Stimulated activated CD8-positive, alpha-beta memory T cell treated with anti-CD3 and anti-CD28 coated beads, Interleukin-4, amount 100 ng/mL, for 48 hours (primary cell): ENCODE data around the gene ANXA5.

Experiments
- DNase-seq: peaks from one replicate; pipeline ENCODE4 v3.0.0-alpha.2; 2020

The ANXA5 gene

DNA sequence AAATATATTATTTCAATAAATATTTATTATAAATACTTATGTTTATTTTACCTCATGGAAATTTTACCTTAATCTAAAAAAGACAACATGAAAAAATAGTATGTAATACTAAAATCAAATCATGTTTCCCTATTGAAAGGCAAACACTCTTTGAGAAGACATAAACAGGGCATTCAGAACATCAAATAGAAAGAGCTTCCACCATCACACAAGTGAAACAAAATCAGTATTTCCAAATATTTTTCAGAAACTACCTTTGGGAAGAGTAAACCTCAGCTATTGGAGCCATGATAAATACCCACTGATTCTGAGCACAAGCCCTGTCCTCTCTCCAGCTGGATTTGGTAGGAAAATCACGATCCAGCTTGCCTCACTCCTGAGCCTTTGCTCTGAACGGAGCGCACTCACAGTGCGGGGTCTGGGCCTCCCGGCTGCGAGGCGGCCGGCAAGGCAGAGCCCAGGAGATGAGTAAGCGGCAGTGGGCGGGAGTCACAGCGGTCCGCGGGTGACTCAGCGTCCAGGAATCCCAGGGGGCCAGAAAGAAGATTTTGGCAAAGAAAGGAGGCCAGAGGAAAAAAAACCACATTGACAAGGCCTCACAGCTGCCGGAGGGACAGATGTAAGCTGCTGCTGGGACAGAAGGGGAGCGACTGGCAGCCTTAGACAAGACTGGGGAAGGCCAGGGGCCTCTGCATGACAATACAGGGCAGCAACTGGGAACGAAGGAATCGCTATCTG, 14.7 kb upstream of the ANXA5 start:
- peak; percentile 75 for DNase-seq

DNA sequence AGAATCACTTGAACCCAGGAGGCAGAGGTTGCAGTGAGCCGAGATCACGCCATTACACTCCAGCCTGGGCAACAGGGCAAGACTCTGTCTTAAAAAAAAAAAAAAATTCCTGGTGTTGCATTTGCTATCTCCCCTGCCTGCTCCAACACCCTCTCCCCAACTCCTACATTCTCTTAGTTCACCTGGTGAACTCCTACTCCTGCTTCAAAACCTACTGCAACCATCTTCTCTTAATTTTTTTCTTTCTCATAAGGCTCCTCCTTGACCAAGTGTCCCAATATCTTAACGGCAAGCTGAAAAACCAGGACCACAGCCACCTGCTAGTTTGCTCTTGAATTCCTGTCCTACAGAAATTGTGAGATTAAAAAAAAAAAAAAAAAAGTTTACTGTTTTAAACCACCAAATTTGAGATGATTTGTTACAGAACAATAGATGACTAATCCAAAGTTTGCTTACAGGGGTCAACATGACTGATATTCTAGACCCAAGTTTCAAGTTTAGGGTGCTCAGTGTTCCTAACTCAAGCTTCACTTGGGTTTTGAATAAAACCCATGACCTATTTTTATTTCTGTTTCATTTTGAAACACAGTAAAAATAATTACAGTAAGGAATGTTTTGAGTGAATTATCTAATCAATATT, 13.1 kb upstream of the ANXA5 start:
- no peak for DNase-seq

DNA sequence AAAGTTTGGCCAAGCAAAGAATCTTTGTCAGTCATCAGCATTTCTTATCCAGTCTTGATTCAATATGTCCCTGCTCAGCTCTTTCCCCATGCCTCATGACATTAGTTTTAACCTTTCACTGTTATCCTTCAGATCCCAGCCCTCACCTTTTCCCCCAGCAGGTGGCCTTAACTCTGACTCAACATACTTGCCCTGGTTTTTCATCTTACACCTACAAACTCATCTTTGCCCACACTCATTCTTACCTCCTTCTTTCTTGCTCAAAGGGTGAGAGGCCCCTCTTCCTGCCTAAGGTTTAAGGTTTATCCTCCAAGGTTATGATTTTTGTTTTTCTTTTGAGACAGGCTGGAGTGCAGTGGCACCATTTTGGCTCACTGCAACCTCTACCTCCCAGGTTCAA, 10.6 kb upstream of the ANXA5 start:
- DNase-seq = no peak

DNA sequence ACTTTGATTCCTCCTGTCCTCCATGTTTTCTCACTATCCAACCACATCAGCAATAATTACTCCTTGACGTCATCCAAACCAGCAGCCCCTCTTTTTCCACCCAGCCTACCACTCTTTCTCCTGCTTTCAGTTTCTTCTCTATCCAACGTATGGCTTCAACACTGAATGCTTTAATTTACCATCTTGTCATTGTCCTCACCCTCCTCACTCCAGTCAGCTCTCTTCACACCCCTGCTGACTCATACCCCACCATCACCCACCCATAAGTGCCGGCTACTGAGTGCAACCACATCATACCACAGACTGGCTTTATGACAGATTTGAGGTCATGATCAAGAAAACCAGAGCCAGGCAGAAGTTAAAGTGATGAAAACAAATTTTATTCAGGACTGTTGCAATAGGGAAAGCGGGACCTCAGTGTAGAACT, 9.8 kb upstream of the ANXA5 start:
- peak; percentile 76 for DNase-seq

DNA sequence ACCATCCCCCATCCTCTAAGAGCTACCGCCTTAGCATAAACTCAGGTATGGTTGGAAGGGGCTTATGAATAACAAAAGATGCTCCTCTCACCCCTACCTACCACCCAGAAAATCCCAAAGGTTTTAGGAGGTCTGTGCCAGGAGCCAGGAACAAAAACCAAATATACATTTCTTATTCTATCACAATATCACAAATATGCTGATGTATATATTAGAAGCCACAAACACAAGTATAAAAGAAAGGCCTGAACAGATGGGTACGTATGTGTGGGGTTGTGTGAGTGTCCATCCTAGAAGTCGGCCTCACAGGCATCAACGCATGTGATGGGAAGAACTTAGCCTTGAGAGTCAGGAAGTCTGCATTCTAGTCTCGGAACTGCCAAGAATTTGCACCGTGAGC, 8.7 kb upstream of the ANXA5 start:
- no peak for DNase-seq

DNA sequence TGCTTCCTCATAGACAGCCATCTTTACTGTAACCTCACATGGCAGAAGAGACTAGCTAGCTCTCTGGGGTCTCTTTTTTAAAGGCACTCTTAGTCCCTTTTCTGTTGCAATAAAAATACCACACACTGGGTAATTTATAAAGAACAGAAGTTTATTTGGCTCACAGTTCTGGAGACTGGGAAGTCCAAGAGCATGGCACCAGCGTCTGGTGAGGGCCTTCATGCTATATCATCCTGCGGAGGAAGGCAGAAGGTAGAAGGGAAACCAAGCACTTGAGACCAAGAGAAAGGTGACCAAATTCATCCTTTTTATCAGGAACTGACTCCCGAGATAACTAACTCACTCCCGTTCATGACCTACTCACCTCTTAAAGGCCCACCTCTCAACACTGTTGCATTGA, 5.4 kb upstream of the ANXA5 start:
- DNase-seq = no peak

DNA sequence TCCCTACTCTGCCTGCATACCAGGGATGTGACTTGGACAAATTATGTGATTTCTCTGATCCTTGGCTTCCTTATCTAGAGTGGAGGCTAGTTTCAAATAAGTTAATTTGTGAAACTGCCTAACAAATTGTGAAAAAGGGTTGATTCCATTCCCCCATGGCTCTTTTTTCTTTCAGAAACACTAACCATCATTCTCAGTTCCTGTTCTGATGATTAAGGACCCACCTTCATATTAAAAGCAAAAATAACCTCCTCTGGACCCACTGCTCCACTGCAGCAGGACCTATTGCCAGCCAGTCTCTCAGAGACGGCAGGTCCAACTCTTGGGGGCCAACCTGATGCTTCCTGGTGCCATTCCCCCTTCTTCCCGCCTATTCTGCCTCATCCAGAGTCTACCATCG, 4.5 kb upstream of the ANXA5 start:
- no peak for DNase-seq

DNA sequence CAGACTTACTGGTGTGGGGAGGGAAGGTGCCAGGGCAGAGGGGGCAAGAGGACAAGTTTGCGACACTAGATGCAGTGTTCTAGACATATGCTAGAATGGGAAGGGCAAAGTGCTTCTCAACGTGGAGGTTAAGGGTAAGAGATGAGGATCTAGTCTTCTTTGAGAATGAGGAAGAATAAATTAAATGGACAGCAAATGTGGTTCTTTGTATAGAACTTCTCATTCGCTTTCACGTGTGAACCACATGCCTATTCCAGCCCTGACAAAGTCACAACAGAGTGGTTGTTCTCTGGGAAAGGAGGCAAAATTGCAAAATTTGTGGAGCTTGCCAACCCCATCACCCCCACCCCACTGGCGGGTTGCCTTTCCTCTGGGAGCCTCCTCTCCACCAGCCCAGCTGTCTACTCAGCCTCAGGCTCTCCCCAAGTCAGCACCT, 1.5 kb upstream of the ANXA5 start:
- no peak for DNase-seq

DNA sequence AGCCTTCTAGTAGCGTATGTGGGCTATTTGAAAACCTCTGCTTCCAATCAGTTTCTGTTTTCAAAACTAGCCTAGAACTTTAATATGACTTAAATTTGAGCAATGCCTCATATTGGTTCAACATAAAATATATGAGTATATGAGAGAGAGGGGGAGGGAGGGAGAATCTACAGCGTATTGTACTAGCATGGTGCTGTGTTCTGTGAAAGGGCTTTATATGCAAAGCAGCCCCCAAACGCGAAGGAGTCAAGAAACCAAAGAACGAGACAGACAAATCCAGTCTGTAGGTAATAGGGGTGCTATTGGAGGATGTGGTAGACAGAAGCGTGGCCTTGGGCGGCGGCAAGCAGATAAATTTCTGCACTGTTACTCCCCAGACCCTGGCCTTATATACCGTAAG, 784 bp upstream of the ANXA5 start:
- DNase-seq = no peak

DNA sequence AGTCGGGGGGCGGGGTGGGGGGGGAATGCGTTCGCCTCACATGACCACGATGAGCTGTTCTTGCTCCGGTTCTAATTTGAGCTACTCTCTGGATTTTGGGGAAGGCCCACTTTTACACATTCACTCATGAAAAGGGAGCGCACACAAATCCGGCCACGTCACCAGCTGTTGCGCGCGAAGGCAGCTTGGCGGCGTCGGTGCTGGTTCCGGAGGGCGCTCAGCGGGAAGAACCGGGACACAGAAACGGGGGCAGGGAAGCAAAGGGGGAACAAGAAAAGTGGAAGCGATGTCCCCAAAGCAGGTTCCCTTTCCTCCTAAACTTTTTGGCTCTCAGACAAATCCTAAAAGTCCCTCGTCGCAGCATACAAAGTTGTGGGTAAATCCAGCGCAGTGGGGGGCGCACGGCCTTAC, 605 bp downstream of the ANXA5 start:
- DNase-seq = peak; percentile 77

DNA sequence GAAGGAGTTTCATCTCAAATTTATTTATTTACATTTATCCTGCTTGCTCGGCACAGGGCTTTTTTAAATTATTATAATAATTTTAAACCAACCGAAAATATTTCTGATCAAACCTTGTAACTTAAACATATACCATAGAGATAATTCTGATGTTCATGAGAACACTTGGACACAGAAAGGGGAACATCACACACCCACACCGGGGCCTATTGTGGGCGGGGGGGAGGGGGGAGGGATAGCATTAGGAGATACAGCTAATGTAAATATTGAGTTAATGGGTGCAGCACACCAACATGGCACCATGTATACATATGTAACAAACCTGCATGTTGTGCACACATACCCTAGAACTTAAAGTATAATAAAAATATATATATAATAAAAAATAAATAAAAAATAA, 2.9 kb downstream of the ANXA5 start:
- no peak for DNase-seq

DNA sequence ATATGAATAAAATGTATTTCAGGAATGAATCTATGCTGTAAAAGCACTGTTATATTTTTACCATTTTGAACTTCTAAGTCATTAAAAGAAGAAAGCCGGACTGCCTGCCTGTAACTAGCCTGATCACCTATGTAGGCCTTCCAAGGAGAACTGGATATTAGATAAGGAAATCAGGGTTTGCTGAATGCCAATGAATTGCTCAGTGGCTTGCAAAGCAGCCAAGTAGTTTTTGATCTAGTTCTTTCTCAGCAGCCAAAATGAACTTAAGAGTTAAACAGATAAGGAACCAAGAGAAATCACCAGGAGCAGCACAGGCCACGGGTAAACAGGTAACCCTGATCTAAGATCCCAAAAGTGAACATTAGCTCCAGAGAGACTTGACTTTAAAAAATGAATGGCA, 3.3 kb downstream of the ANXA5 start:
- no peak for DNase-seq

DNA sequence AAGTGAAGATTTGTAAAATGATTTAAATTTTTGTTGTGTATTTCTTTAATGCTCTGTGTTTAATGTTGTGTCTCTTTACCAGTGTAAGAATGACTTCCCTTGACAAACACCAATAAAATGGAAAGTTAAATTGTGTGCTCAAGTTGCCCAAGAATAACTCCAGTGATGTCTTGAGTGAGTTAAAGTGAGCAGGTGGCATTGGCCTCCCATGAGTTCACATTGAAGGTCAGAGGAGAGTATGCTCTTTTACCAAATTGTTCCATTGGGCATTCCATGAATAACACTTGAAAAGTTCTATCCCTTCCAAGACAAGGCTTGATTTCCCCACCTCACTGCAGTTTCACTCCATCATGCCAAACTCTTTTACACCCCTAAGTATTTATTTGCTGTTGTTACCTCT, 4.5 kb downstream of the ANXA5 start:
- DNase-seq = no peak

DNA sequence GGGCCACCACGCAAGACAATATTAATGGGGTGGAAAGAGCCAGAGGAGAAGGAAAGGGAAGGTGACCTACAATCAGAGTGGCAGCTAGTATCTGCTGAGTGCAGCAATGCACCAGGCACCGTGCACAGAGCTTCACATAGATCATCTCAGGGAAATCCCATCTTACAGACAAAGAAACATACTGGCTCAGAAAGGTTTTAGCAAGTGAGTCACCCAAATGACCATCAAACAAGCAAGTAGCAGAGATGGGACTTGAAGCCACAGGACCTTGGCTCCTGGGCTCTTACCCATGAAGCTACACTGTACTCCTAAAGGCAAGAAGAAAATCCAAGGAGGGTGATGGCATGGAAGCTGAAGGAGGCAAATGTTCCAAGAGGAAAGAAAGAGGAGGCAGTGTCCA, 6.8 kb downstream of the ANXA5 start:
- DNase-seq = no peak

DNA sequence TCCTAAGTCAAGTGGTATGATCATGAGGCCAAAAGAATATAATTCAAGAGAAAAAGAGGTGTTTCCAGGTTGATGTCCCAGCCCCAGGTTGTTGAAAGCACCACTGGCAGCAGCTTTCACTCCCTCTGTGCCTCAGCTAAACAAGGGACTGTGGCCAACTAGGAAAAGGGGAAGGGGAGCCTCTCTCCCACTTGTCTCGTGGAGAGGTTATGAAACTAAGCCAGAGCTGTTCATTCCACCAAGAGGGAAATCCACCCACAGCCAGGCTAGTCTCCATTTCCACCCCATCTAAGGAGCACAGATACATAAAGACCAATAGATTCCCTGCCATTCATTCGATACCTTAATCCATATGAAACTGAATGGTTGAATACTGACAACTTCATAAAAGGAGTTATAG, 8.1 kb downstream of the ANXA5 start:
- DNase-seq = no peak

DNA sequence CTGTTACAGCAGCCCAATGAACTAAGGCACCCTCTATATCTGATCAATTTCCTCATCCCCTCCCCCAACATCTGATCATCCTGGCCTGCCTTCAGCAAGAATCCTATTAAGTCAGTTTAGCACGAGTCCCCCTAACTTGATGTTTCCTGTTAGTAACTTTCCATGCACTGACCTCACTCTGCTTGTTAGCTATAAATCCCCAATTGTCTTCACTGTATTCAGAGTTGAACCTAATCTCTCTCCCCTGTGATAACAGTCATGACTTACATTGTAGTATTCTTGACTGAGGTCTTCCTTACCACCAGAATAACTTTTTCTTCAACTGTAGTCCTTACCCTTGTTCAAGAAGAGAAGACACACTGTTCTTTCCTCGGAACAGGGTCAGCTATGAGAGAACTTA, 8.5 kb downstream of the ANXA5 start:
- no peak for DNase-seq

DNA sequence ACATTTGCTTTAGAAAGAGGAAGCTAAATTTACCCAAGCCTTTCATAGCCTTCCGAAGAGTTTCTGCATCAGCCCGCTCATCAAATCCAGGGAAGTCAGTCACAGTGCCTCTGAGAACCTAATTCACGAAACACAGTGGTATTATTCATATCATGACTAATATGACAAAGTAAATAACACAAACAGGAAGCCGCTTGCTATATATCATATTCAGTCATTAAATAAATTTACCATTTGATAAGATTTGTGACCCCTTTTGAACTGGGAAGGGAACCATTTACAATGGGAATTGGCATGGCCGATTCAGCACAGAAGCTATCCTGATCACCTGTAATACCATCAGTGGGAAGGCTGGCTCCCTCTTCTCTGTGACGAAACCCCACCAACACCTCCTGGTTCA, 10.5 kb downstream of the ANXA5 start:
- DNase-seq = no peak

DNA sequence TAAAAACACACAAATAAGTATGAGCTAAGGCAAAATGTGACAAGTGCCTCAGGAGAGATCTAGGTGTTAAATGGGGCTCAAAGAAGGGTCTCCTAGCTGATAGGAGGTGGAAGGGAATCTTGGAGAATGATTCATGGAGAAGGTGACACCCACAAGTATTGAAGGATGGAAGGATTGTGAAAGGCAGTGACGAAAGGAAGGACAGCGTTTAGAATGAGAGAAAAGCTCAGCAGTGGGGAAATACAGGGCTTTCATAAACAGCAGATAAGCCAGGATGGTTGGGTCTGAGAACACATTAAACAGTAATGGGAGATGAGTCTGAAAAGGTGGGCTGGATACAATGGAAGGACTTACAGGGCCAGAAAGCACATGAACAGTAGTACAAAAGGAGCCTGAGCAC, 11.5 kb downstream of the ANXA5 start:
- DNase-seq = no peak

DNA sequence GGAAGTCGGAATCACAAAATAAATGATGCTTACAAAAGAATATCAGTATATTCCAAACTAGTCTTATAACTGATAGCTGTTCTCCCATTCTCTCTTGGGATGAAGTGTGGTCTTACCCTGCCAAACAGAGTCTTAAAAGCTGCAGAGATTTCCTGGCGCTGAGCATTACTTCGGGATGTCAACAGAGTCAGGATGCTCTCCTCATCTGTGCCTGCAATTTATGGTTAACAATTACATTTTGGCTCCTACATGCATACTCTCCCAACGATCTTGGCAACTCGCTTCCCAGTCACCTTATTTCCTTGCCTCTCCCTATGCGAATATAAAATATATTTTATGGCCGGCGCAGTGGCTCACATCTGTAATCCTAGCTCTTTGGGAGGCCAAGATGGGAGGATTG, 12.2 kb downstream of the ANXA5 start:
- no peak for DNase-seq

DNA sequence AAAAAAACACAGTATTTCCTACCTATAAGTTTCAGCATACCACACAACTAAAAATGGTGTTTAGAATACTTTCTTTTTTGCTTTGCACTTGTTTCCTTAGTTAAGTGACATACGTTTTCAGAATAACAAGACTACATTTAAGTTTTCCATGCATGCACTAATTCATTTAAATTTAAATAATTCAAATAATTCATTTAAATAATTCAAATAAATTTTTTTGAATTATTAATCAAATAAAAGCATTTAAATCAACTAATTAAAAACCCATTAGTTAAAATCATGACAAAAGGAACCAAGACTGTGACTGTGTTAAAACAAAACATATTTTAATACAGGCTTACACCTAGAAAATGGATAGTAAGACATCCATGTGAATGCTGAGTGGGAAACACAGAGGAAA, 12.8 kb downstream of the ANXA5 start:
- no peak for DNase-seq

DNA sequence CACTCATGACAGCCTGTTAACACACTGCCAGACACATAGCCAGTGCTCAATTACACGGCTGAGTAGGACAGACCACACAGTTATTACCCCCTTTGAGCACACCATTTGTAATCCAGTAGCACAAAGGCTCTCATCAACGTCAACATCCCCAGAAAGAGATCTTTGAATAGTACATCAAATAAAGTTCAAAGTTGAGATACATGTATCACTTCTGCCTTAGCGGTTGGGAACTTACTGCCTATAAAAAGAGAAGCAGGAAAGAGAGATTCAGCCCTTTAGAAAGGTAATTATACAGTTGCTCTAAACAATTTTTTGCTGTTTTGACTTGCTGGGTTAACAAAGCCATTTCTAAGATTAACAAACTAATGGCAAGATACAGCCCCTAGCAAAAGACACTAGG, 16.2 kb downstream of the ANXA5 start:
- DNase-seq = no peak

DNA sequence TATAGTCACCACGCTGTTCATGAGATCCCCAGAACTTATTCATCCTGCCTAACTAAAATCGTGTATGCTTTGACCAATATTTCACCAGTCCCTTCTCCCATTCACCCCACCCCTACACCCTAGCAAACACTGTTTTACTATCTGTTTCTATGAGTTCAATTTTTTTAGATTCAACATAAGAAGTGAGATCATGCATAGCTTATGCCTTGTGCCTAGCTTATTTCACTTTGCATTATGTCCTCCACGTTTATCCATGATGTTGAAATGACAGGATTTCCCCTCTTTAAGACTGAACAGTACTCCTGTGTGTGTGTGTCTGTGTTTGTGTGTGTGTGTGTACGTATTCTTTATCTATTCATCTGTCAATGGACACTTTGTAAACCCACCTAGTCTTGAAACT, 16.8 kb downstream of the ANXA5 start:
- no peak for DNase-seq

DNA sequence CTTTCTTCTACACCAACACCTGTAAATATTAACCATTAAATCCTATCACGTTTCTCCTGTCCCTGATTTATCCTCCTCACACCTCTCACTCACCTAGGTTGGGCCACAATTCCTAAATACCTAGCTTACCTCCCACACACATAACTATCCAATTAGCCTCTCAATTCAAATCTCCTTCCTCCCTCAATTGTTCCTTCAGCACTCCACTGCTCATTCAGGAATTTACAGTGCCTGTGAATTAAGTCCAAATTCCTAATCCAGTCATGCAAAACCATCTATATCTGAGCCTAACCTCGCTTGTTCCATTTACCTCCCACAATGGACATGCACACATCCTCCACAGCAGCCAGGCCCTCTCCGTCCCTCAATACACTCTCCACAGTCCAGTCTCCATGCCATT, 17.5 kb downstream of the ANXA5 start:
- DNase-seq = no peak

DNA sequence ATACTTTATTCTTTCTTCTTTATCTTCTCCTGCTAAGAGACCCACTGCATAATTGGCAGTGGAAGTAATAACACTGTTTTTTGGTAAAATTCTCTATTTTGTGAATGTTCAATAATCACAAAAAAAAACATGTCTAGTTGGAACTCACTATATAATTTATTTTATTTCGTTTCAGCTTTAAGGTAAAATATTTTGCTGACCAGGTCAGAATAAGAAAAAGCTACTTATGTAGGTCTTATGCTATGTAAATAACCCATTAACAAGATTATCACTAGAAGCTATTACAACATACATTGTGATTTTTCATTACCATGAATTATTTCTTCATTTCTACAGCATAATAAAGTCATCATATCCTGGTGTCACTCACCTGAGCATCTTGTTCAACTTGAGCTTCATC, 19.3 kb downstream of the ANXA5 start:
- DNase-seq = no peak
